Measurements from ENCODE around the gene BRAT1.
"Not testable (repeated sequence)": the region's sequence is repeated elsewhere in the genome, so short reads cannot be mapped to it uniquely, and the experiment has no call there.

Gene BRAT1

GRCh38 chr7:2555121-2556052 lies at the start of gene BRAT1:
BRAT1 (minus strand) TSS chr7:2555524; CDS start chr7:2554431, 1,093 bp downstream.
- peak; percentile 88 for DNase-seq (ENCODE audit: low spot score)

- DNase-seq (ENCODE audit: low spot score) = no peak
Measured at GRCh38 chr7:2604608-2605174, 49.4 kb upstream of the BRAT1 start.

- no peak for DNase-seq (ENCODE audit: low spot score)
Measured at GRCh38 chr7:2603044-2603965, 48.0 kb upstream of the BRAT1 start.

- no peak for DNase-seq (ENCODE audit: low spot score)
Measured at GRCh38 chr7:2602406-2603043, 47.2 kb upstream of the BRAT1 start.

GRCh38 chr7:2601907-2602306 lies 46.6 kb upstream of the BRAT1 start:
- DNase-seq (ENCODE audit: low spot score) = no peak

GRCh38 chr7:2601065-2601464 lies 45.7 kb upstream of the BRAT1 start:
- no peak for DNase-seq (ENCODE audit: low spot score)

- no peak for DNase-seq (ENCODE audit: low spot score)
Measured at GRCh38 chr7:2598154-2598823, 43.0 kb upstream of the BRAT1 start.

- no peak for DNase-seq (ENCODE audit: low spot score)
Measured at GRCh38 chr7:2597273-2597640, 41.9 kb upstream of the BRAT1 start.

GRCh38 chr7:2596464-2597272 lies 41.3 kb upstream of the BRAT1 start:
- DNase-seq (ENCODE audit: low spot score) = no peak

GRCh38 chr7:2595258-2595860 lies 40.0 kb upstream of the BRAT1 start:
- no peak for DNase-seq (ENCODE audit: low spot score)

GRCh38 chr7:2594599-2594998 lies 39.3 kb upstream of the BRAT1 start:
- DNase-seq (ENCODE audit: low spot score) = no peak

GRCh38 chr7:2593036-2593727 lies 37.9 kb upstream of the BRAT1 start:
- no peak for DNase-seq (ENCODE audit: low spot score)

- no peak for DNase-seq (ENCODE audit: low spot score)
Measured at GRCh38 chr7:2592375-2592865, 37.1 kb upstream of the BRAT1 start.

GRCh38 chr7:2589941-2590340 lies 34.6 kb upstream of the BRAT1 start:
- DNase-seq (ENCODE audit: low spot score) = not testable (repeated sequence)

- no peak for DNase-seq (ENCODE audit: low spot score)
Measured at GRCh38 chr7:2589341-2589740, 34.0 kb upstream of the BRAT1 start.

- no peak for DNase-seq (ENCODE audit: low spot score)
Measured at GRCh38 chr7:2587778-2588177, 32.5 kb upstream of the BRAT1 start.

GRCh38 chr7:2587134-2587533 lies 31.8 kb upstream of the BRAT1 start:
- DNase-seq (ENCODE audit: low spot score) = no peak

- DNase-seq (ENCODE audit: low spot score) = no peak
Measured at GRCh38 chr7:2586326-2587020, 31.1 kb upstream of the BRAT1 start.

- no peak for DNase-seq (ENCODE audit: low spot score)
Measured at GRCh38 chr7:2585446-2585845, 30.1 kb upstream of the BRAT1 start.

Data from hematopoietic multipotent progenitor cell treated with erythropoietin and hydrocortisone succinate and interleukin-3 and kit ligand, for 17 days (in vitro differentiated cells).